GM18517 (cell line): ENCODE data around the gene CHST6.
"Not testable (repeated sequence)": the region's sequence is repeated elsewhere in the genome, so short reads cannot be mapped to it uniquely, and the experiment has no call there.

ENCODE experiments used
- ATAC-seq: cut with Tn5 transposase; IDR thresholded peaks from one replicate; pipeline ENCODE4 v1.9.1; 2021; ENCODE audit warnings: mild to moderate bottlenecking, moderate library complexity; ENCODE audit not compliant: unreplicated experiment

CHST6 gene

DNA sequence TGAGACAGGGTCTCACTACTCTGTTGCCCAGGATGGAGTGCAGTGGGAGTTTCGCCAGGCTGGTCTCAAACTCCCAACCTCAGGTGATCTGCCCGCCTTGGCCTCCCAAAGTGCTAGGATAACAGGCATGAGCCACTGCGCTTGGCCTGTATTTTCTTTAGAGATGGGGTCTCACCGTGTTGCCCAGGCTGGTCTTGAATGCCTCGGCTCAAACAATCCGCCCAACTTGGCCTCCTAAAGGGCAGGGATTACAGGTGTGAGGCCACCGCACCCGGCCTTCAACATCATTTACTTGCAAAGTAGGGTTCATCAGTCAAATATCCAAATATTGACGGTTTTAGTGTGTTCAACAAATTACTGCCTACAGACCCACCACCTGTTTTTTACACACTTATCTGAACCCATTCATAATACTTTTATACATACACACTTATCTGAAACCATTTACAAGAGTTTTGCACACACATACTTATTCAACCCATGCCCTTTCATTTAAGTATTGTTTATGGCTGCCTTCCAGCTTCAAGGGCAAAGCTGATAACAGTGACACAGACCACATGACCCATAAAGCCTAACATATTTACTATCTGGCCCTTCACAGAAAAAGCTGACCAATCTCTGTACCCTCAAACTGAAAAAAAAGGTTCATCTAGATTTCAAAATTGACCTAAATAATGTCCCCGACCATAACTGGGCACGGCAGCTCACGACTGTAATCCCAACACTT lies 42.6 kb downstream of the CHST6 start:
- no peak for ATAC-seq

GRCh38 chr16:75446416-75446815 lies 48.8 kb downstream of the CHST6 start:
- ATAC-seq, result no peak

GRCh38 chr16:75445298-75445697 lies 49.9 kb downstream of the CHST6 start:
- no peak for ATAC-seq

- no peak for ATAC-seq
Measured at GRCh38 chr16:75443298-75443697, 51.9 kb downstream of the CHST6 start.

- ATAC-seq, result peak; percentile 75
Measured at GRCh38 chr16:75433732-75434413, 61.4 kb downstream of the CHST6 start.

DNA sequence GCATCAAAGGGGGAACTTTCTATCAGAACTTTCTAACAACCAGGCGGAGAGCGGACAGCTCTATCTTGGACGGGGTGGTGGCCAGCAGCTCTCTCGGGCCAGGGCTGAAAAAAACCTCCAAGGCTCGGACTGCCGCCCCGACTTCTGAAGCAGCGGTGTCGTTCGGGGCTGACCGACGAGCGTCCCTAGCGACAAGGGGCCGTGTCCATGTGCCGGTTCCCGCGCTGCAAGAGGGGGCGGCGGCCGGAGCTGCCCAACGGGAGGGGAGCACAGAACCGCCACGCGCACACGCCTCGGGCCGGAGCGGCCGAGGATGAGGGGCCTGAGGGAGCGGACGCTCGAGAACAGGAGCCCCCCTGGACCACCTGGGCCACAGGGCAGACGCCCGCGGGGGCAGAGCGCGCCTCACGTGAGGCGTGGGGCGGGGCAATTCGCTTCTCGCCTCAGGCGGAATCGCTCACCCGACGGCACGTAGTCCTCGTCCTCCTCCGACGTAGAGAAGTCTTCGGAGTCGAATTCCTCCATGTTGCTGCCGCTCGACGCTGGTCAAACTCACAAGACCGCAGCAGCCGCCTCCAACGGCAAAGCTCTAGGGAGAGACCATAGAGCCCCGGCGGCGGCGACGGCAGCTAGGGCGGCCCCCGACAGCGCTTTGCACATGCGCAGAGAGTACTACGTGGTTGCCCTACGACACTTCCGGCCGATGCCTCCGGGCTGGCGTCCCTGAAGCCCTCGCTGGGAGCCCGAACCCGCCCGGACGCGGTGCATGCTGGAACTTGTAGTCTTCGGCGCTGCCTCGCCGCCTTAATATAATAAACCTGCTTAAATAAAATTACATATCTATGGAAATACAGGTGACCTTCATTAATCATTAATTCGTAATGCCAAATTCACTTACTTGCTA lies 62.2 kb downstream of the CHST6 start, which contains the start of gene CFDP1:
Gene CFDP1, minus strand, starts transcription at position 676 of the 904 bp plus-strand sequence. Its CDS starts 151 bp downstream, at position 525.
- ATAC-seq, result peak; percentile 88

DNA sequence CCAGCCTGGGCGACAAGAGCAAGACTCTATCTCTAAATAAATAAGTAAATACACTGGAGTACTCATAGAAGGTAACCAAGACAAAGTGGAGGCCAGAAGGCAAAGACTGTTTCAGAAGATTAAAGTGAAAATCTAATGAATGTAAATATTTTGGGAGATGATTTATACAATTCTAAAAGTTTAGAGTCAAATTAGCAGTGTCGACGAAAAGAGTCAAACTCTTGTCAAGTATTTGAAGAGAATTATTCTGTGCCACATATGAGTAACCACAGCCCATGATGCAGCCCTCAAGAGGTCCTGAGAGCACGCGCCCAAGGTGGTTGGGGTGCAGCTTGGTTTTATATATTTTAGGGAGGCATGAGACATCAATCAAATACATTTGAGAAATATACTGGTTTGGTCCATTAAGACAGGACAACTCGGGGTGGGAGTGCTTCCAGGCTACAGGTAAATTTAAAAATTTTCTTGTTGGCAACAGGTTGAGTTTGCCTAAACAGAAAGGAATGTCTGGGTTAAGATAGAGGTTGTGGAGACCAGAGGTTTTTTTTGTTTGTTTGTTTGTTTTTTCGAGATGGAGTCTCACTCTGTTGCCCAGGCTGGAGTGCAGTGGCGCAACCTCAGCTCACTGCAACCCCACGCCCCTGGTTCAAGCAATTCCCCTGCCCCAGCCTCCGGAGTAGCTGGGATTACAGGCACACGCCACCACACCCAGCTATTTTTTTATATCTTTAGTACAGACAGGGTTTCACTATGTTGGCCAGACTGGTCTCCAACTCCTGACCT lies 65.4 kb downstream of the CHST6 start:
- no peak for ATAC-seq

- ATAC-seq, result not testable (repeated sequence)
Measured at GRCh38 chr16:75426524-75426923, 68.7 kb downstream of the CHST6 start.

GRCh38 chr16:75424105-75424762 lies 71.0 kb downstream of the CHST6 start:
- ATAC-seq, result not testable (repeated sequence)

DNA sequence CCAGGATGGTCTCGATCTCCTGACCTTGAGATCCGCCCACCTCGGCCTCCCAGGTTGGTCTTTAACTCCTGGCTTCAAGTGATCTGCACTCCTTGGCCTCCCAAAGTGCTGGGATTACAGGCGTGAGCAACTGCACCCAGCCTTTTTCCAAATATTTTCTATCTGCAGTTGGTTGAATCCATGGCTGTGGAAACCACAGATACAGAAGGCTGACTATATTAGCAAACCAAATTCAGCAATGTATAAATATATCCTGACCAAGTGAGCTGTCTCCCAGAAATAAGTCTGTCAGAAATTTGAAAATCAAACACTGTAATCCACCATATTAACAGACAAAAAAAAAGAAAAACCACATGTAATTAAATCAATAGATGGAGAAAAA lies 71.5 kb downstream of the CHST6 start:
- no peak for ATAC-seq
